Measurements from ENCODE around the gene UBAC2.

The UBAC2 gene

GRCh38 chr13:99159331-99160061 is 41.2 kb upstream of the UBAC2 start:
- no peak for TF ChIP-seq CTCF (IDR thresholded peaks at IDR 0.05; ENCODE audit: low read depth, low read length)
- no peak for DNase-seq (ENCODE audit: low read depth in 2 of 2)
- H3K4me3 ChIP-seq (replicated peaks in 1 of 2; ENCODE audit: low read depth in 2 of 2, low read length in 2 of 2): no peak overlapping the region

- no peak for DNase-seq (ENCODE audit: low read depth in 2 of 2)
- no peak for TF ChIP-seq CTCF (IDR thresholded peaks at IDR 0.05; ENCODE audit: low read depth, low read length)
- no peak overlapping the region for H3K4me3 ChIP-seq (replicated peaks in 1 of 2; ENCODE audit: low read depth in 2 of 2, low read length in 2 of 2)
Observed at GRCh38 chr13:99160415-99160814, 40.2 kb upstream of the UBAC2 start.

GRCh38 chr13:99161512-99161911 is 39.1 kb upstream of the UBAC2 start:
- no peak for TF ChIP-seq CTCF (IDR thresholded peaks at IDR 0.05; ENCODE audit: low read depth, low read length)
- no peak overlapping the region for H3K4me3 ChIP-seq (replicated peaks in 1 of 2; ENCODE audit: low read depth in 2 of 2, low read length in 2 of 2)

GRCh38 chr13:99162567-99163361 is 37.9 kb upstream of the UBAC2 start:
- no peak for DNase-seq (ENCODE audit: low read depth in 2 of 2)
- H3K4me3 ChIP-seq (replicated peaks in 1 of 2; ENCODE audit: low read depth in 2 of 2, low read length in 2 of 2): no peak overlapping the region
- TF ChIP-seq CTCF (IDR thresholded peaks at IDR 0.05; ENCODE audit: low read depth, low read length): no peak

More at GRCh38 chr13:99161512-99161911, 39.1 kb upstream of the UBAC2 start:
- DNase-seq (ENCODE audit: low read depth in 2 of 2): no peak

- no peak for TF ChIP-seq CTCF (IDR thresholded peaks at IDR 0.05; ENCODE audit: low read depth, low read length)
- H3K4me3 ChIP-seq (replicated peaks in 1 of 2; ENCODE audit: low read depth in 2 of 2, low read length in 2 of 2): no peak overlapping the region
- no peak for DNase-seq (ENCODE audit: low read depth in 2 of 2)
Observed at GRCh38 chr13:99164226-99164625, 36.4 kb upstream of the UBAC2 start.

- DNase-seq (ENCODE audit: low read depth in 2 of 2): no peak
- no peak for TF ChIP-seq CTCF (IDR thresholded peaks at IDR 0.05; ENCODE audit: low read depth, low read length)
- no peak overlapping the region for H3K4me3 ChIP-seq (replicated peaks in 1 of 2; ENCODE audit: low read depth in 2 of 2, low read length in 2 of 2)
Observed at GRCh38 chr13:99165753-99166587, 34.7 kb upstream of the UBAC2 start.

Data from cardiac fibroblast (primary cell).